ENCODE results near the gene DGKG. TPM values are rescaled to one million over a fixed set of nuclear protein-coding genes. Genes with fewer than 3 reads are reported as not detected.

The DGKG gene
- total and polyA plus RNA-seq, 2 of the 8 experiments (the other 6 are each of a cell fraction or from before 2014, with no cell fraction given): 0.30 to 0.48 TPM

GRCh38 chr3:186400662-186401061 is 38.6 kb upstream of the DGKG start:
- Histone ChIP-seq H3K4me2 (ENCODE audit: insufficient read depth in 1 of 2, low read depth in 2 of 2, low read length in 2 of 2) (no peak overlapping the region), H3K18ac (ENCODE audit: extremely low read depth, low read length) (no peak overlapping the region), H2BK15ac (ENCODE audit: low read length) (no peak overlapping the region), H3K27me3 (replicated peaks in 1 of 4; ENCODE audit: control insufficient read depth in 3 of 4, extremely low read depth in 1 of 4, insufficient read depth in 3 of 4, low read length in 3 of 4) (no peaks in the 10 kb centered on the region), H3K79me2 (ENCODE audit: control insufficient read depth in 1 of 2, insufficient read depth in 2 of 2, low read length in 2 of 2) (no peaks in the 10 kb centered on the region), H3K9ac (replicated peaks in 1 of 4; ENCODE audit: extremely low read depth in 1 of 4, low read depth in 3 of 4, low read length in 3 of 4) (no peak overlapping the region), H3K14ac (ENCODE audit: insufficient read length) (no peak overlapping the region), H4K5ac (ENCODE audit: insufficient read length, low read depth, low read length) (no peak overlapping the region), H2BK5ac (ENCODE audit: low read depth, low read length) (no peak overlapping the region), H3K9me3 (ENCODE audit: insufficient read depth in 2 of 2, low read depth in 1 of 2, low read length in 1 of 2) (no peaks in the 10 kb centered on the region), H2AFZ (ENCODE audit: low read length) (no peak overlapping the region), H2BK12ac (ENCODE audit: low read depth, low read length) (no peak overlapping the region), H4K20me1 (replicated peaks in 1 of 2; ENCODE audit: control insufficient read depth in 1 of 2, insufficient read depth in 2 of 2, low read length in 2 of 2) (no peaks in the 10 kb centered on the region), H2AK5ac (ENCODE audit: low read depth, low read length) (no peak overlapping the region), H3K4me1 (replicated peaks in 1 of 4; ENCODE audit: control insufficient read depth in 3 of 4, insufficient read depth in 4 of 4, low read length in 3 of 4) (no peaks in the 10 kb centered on the region), H3K23me2 (ENCODE audit: low read depth, low read length) (no peaks in the 10 kb centered on the region), H2BK20ac (ENCODE audit: low read length) (no peak overlapping the region), H4K8ac (ENCODE audit: extremely low read depth, insufficient read depth, low read length) (no peak overlapping the region), H3K27ac (ENCODE audit: low read depth, low read length) (no peak overlapping the region), H3K79me1 (ENCODE audit: low read depth, low read length) (no peaks in the 10 kb centered on the region), H3K4ac (replicated peaks; ENCODE audit: insufficient read length, low read depth, low read length) (no peak overlapping the region), H3K23ac (ENCODE audit: insufficient read length) (no peak overlapping the region), H3K4me3 (ENCODE audit: extremely low read depth in 1 of 4, insufficient read depth in 2 of 4, low read depth in 3 of 4, low read length in 4 of 4) (no peak overlapping the region), H2BK120ac (replicated peaks; ENCODE audit: low read depth, low read length) (no peak overlapping the region), H3K36me3 (ENCODE audit: control insufficient read depth in 2 of 4, insufficient read depth in 4 of 4, low read length in 3 of 4) (no peaks in the 10 kb centered on the region), H3K56ac (replicated peaks; ENCODE audit: insufficient read length, low read depth, low read length) (no peak overlapping the region), H4K91ac (replicated peaks; ENCODE audit: insufficient read length, low read length) (no peak overlapping the region)
- ChIA-PET POLR2A (ENCODE audit: partially characterized antibody) (no interaction called here), CTCF (ENCODE audit: partially characterized antibody) (interaction anchor here (0.6 to 0.7 kb wide), 2 partner anchors 84 to 141 kb away, joined by 3 read pairs; no protein-coding TSS in a partner anchor)
- FAIRE-seq: no peak
- no peak for DNase-seq (ENCODE audit: low read depth in 1 of 2, low spot score in 2 of 2)
- TF ChIP-seq RAD21 (IDR thresholded peaks at IDR 0.05 in 1 of 2, conservative IDR thresholded peaks at IDR 0.05 in 1 of 2; ENCODE audit: low read depth in 2 of 2, low read length in 2 of 2) (no peak), GABPA (IDR thresholded peaks at IDR 0.05; ENCODE audit: borderline replicate concordance, insufficient read depth, low read length) (no peak), EGR1 (IDR thresholded peaks at IDR 0.05; ENCODE audit: borderline replicate concordance, low read depth, low read length) (no peak), NRF1 (IDR thresholded peaks at IDR 0.05; ENCODE audit: low read depth, low read length) (no peak), TBP (IDR thresholded peaks at IDR 0.05; ENCODE audit: low read depth, low read length) (no peak), RFX5 (IDR thresholded peaks at IDR 0.05; ENCODE audit: borderline replicate concordance, low read depth, low read length) (no peak), RBBP5 (IDR thresholded peaks at IDR 0.05; ENCODE audit: borderline replicate concordance, low read depth, low read length) (no peak), BCL11A (IDR thresholded peaks at IDR 0.05; ENCODE audit: low read depth in 2 of 2, low read length in 2 of 2) (no peak), SP4 (IDR thresholded peaks at IDR 0.05; ENCODE audit: low read length) (no peak), CBX5 (IDR thresholded peaks at IDR 0.05; ENCODE audit: low read depth, low read length) (no peak)
